B cell (primary cell): ENCODE measurements around the gene MICOS13.

Experiments used
- EZH2 ChIP-seq: IDR thresholded peaks from 2 replicates; pipeline ENCODE4 v1.6.1; 2012; ENCODE audit warnings: borderline replicate concordance, low read depth, mild to moderate bottlenecking, moderate library complexity, low read length; ENCODE audit not compliant: insufficient read depth, poor library complexity, severe bottlenecking
- TF ChIP-seq, protein P1 (sequence below): fragments of 200-600 bp; IDR thresholded peaks from one replicate; pipeline ENCODE4 v1.8.0; 2022; ENCODE audit warnings: antibody characterized with exemption, mild to moderate bottlenecking

DNA sequence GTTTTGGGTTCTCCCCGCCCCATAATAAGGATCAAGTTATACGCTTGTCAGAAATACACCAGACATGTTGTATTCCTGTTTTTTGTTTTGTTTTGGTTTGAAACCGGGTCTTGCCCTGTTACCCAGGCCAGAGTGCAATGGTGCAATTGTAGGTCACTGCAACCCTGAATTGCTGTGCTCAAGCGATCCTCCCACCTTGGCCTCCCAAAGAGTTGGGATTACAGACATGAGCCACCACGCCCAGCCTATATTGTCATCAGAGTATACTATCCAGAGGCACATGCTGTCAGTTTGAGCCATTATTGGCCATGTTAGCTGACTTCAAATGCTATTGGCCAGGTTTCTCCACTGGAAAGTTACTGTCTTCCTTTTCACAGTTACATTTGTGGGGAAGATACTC lies 47.7 kb downstream of the MICOS13 start:
- TF ChIP-seq, protein P1, sequence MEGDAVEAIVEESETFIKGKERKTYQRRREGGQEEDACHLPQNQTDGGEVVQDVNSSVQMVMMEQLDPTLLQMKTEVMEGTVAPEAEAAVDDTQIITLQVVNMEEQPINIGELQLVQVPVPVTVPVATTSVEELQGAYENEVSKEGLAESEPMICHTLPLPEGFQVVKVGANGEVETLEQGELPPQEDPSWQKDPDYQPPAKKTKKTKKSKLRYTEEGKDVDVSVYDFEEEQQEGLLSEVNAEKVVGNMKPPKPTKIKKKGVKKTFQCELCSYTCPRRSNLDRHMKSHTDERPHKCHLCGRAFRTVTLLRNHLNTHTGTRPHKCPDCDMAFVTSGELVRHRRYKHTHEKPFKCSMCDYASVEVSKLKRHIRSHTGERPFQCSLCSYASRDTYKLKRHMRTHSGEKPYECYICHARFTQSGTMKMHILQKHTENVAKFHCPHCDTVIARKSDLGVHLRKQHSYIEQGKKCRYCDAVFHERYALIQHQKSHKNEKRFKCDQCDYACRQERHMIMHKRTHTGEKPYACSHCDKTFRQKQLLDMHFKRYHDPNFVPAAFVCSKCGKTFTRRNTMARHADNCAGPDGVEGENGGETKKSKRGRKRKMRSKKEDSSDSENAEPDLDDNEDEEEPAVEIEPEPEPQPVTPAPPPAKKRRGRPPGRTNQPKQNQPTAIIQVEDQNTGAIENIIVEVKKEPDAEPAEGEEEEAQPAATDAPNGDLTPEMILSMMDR, result no peak
- TF ChIP-seq EZH2, result no peak
